D721Med (cell line): ENCODE data around the gene LPCAT3.

Experiments used
- DNase-seq: peaks from one replicate; pipeline ENCODE4 v3.0.0; 2011; ENCODE audit warnings: low spot score; ENCODE audit not compliant: insufficient read length
- FAIRE-seq: peaks from 2 replicates; lab custom pipeline; 2011; peaks lifted over from hg19 to GRCh38; lab: Jason Lieb, UNC
- TF ChIP-seq, protein P1 (sequence below): IDR thresholded peaks from 2 replicates; pipeline ENCODE4 v1.5.1; 2012; ENCODE audit warnings: mild to moderate bottlenecking, control low read depth; ENCODE audit not compliant: insufficient read depth; ENCODE audit errors: missing control alignments

LPCAT3 gene, protein sequence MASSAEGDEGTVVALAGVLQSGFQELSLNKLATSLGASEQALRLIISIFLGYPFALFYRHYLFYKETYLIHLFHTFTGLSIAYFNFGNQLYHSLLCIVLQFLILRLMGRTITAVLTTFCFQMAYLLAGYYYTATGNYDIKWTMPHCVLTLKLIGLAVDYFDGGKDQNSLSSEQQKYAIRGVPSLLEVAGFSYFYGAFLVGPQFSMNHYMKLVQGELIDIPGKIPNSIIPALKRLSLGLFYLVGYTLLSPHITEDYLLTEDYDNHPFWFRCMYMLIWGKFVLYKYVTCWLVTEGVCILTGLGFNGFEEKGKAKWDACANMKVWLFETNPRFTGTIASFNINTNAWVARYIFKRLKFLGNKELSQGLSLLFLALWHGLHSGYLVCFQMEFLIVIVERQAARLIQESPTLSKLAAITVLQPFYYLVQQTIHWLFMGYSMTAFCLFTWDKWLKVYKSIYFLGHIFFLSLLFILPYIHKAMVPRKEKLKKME

GRCh38 chr12:7018350-7019042 lies at the start of gene LPCAT3:
TSS of gene LPCAT3 (minus strand) at chr12:7018476. CDS start at chr12:7018424, 52 bp downstream.
- DNase-seq, result peak; percentile 88
- TF ChIP-seq, protein P1, sequence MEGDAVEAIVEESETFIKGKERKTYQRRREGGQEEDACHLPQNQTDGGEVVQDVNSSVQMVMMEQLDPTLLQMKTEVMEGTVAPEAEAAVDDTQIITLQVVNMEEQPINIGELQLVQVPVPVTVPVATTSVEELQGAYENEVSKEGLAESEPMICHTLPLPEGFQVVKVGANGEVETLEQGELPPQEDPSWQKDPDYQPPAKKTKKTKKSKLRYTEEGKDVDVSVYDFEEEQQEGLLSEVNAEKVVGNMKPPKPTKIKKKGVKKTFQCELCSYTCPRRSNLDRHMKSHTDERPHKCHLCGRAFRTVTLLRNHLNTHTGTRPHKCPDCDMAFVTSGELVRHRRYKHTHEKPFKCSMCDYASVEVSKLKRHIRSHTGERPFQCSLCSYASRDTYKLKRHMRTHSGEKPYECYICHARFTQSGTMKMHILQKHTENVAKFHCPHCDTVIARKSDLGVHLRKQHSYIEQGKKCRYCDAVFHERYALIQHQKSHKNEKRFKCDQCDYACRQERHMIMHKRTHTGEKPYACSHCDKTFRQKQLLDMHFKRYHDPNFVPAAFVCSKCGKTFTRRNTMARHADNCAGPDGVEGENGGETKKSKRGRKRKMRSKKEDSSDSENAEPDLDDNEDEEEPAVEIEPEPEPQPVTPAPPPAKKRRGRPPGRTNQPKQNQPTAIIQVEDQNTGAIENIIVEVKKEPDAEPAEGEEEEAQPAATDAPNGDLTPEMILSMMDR, result peak; percentile 76
- FAIRE-seq, result no peak

- TF ChIP-seq, protein P1, result no peak
- no peak for FAIRE-seq
These were observed 48.8 kb upstream of the LPCAT3 start for GRCh38 chr12:7067096-7067495.

DNA sequence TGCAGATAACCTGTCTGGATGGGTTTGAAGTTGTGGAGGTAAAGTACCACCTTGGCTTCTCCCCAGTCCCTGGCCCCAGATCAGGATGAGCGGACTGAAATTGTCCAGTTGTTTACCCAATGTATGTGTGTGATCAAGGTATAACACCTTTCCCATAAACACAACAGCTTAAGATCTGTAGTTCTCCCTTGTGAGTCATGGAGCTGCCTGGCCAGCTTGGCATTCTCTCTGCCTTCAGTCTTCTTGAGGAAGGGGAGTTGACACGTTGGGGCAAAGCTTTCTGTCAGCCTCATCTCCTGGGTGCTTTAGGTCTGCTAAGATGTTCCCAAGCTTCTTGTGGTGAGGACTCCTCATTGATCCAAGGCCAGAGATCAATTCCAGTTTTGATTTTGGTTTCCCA lies 48.3 kb upstream of the LPCAT3 start:
- no peak for FAIRE-seq
- TF ChIP-seq, protein P1, result no peak
- no peak for DNase-seq

More at GRCh38 chr12:7067096-7067495, 48.8 kb upstream of the LPCAT3 start:
- DNase-seq, result no peak

DNA sequence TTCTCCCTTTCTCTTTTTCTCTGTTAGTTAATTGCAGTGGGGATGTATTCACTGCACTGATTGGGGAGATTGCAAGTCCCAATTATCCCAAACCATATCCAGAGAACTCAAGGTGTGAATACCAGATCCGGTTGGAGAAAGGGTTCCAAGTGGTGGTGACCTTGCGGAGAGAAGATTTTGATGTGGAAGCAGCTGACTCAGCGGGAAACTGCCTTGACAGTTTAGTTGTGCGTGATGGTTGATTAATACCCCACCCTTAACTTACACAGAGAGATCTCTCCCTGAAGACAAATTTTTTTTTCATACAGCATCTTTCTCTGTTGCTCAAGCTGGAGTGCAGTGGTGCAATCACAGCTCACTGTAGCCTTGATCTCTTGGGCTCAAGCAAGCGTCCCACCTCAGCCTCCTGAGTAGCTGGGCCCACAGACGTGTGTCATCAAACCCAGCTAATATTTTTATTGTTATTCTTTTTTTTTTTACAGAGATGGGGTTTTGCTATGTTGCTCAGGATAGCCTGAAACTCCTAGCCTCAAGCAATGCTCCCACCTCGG lies 46.9 kb upstream of the LPCAT3 start:
- DNase-seq (no peak), FAIRE-seq (no peak)
- TF ChIP-seq, protein P1, result no peak

- TF ChIP-seq, protein P1, result no peak
- DNase-seq (no peak), FAIRE-seq (no peak)
These were observed 46.2 kb upstream of the LPCAT3 start for GRCh38 chr12:7064516-7064915.

DNA sequence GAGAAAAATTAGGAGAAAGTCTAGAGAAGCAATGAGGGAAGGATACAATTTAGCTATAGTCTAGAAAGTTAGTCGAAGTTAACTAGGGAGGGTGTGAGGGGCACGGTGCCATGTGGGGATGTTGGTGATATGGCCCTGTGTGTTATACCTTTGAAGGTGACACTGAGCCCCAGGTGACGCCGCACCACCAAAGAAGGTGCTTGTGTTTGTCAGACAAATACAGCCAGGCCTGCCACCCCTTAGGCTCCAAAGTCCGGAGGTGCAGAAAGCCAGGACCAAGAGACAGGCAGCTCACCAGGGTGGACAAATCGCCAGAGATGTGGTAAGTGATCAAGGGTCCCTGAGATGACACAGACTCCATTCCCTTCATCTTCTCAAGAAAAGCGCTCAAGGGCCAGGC lies 43.3 kb upstream of the LPCAT3 start:
- FAIRE-seq (no peak), DNase-seq (no peak)
- TF ChIP-seq, protein P1, result no peak

GRCh38 chr12:7061138-7061537 lies 42.9 kb upstream of the LPCAT3 start:
- TF ChIP-seq, protein P1, result no peak
- FAIRE-seq (no peak), DNase-seq (no peak)
